Upper lobe of right lung (tissue), 1 donor: Measurements from ENCODE around the gene BTBD7. TPM values are rescaled to one million over a fixed set of nuclear protein-coding genes. Genes with fewer than 3 reads are reported as not detected.

Experiments used
- ATAC-seq: fragments of 200-7000 bp; cut with Tn5 transposase; one replicate; pipeline ENCODE4 v1.9.1; 2020; ENCODE audit warnings: mild to moderate bottlenecking, moderate library complexity
- DNase-seq: peaks from one replicate; pipeline ENCODE4 v3.0.0-alpha.2; 2020
- H3K27ac ChIP-seq: fragments of 200-600 bp; one replicate; pipeline ENCODE4 v1.8.0; 2022
- H3K27me3 ChIP-seq: fragments of 200-600 bp; one replicate; pipeline ENCODE4 v1.8.0; 2022; ENCODE audit warnings: mild to moderate bottlenecking
- H3K36me3 ChIP-seq: fragments of 200-600 bp; one replicate; pipeline ENCODE4 v1.8.0; 2022
- H3K4me1 ChIP-seq: fragments of 200-600 bp; one replicate; pipeline ENCODE4 v1.8.0; 2022
- H3K4me3 ChIP-seq: fragments of 200-600 bp; one replicate; pipeline ENCODE4 v1.8.0; 2022; ENCODE audit warnings: mild to moderate bottlenecking
- H3K9me3 ChIP-seq: fragments of 200-600 bp; one replicate; pipeline ENCODE4 v1.8.0; 2022
- intact Hi-C: fragments of 100-400 bp; cut with DNase I; formaldehyde crosslinking; loops from one replicate; pipeline ENCODE4 v1.11.0; 2022
- total RNA-seq: library from RNA; stranded (reverse); fragmentation: NEBNext Ultra II Directional; extraction: Animal tissue kit (Norgen Biotek cat#: 25700); gene quantifications from one replicate; pipeline ENCODE4 v1.2.1, GENCODE V29; 2021
- TF ChIP-seq, protein P1 (sequence below): fragments of 200-600 bp; IDR thresholded peaks from one replicate; pipeline ENCODE4 v1.8.0; 2022; ENCODE audit warnings: antibody characterized with exemption
- donor health status: DM: no; HTN: yes; CAD: no; lungs with severe emphysema.

The BTBD7 gene
- total RNA-seq, 1 donor from 2014 or later = 38.2 TPM

DNA sequence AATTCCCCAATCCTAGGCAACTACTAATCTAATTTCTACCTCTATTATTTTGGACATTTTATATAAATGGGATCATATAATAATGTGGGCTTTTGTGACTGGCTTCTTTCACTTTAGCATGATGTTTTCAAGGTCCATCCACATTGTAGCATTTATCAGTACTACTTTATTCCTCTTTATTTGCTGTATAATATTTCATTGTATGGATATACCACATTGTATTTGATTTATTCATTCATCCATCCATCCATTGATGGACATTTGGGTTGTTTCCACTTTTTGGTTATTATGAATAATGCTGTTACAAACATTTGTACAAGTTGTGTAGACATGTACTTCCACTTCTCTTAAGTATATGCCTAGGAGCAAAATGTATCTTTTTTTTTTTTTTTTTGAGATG is 17.3 kb downstream of the BTBD7 start:
- Histone ChIP-seq H3K4me3 (no peak overlapping the region), H3K27me3 (no peaks in the 10 kb centered on the region), H3K36me3 (no peaks in the 10 kb centered on the region), H3K4me1 (peaks cover 28% of the 10 kb centered on the region), H3K27ac (no peak overlapping the region), H3K9me3 (no peaks in the 10 kb centered on the region)
- DNase-seq (no peak), ATAC-seq (no peak)
- TF ChIP-seq, protein P1, sequence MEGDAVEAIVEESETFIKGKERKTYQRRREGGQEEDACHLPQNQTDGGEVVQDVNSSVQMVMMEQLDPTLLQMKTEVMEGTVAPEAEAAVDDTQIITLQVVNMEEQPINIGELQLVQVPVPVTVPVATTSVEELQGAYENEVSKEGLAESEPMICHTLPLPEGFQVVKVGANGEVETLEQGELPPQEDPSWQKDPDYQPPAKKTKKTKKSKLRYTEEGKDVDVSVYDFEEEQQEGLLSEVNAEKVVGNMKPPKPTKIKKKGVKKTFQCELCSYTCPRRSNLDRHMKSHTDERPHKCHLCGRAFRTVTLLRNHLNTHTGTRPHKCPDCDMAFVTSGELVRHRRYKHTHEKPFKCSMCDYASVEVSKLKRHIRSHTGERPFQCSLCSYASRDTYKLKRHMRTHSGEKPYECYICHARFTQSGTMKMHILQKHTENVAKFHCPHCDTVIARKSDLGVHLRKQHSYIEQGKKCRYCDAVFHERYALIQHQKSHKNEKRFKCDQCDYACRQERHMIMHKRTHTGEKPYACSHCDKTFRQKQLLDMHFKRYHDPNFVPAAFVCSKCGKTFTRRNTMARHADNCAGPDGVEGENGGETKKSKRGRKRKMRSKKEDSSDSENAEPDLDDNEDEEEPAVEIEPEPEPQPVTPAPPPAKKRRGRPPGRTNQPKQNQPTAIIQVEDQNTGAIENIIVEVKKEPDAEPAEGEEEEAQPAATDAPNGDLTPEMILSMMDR = no peak
- intact Hi-C loops = no loop called here

DNA sequence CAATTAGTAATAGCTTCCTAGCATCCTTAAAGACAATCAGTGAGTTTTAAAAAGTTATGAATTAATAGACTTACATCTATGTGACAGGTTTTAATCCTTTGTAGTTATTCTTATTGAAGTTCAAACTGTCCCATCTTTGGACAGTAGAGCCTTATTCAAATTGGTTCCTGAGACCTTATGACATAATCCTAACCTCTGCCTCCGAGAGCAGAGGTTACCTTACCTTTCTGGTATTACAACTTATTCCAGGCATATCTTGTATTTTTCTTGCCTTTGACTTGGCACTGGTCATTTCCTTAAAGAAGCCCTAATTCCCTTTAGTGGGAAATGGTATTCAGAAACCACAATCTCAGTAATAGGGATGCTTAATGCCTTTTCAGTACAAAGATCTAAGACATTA is 21.8 kb downstream of the BTBD7 start:
- DNase-seq = no peak
- Histone ChIP-seq H3K27ac (no peak overlapping the region), H3K9me3 (no peaks in the 10 kb centered on the region), H3K36me3 (no peaks in the 10 kb centered on the region), H3K27me3 (no peaks in the 10 kb centered on the region), H3K4me3 (no peak overlapping the region), H3K4me1 (peaks cover 6% of the 10 kb centered on the region)
- intact Hi-C loops = no loop called here
- TF ChIP-seq, protein P1 = no peak
- no peak for ATAC-seq

DNA sequence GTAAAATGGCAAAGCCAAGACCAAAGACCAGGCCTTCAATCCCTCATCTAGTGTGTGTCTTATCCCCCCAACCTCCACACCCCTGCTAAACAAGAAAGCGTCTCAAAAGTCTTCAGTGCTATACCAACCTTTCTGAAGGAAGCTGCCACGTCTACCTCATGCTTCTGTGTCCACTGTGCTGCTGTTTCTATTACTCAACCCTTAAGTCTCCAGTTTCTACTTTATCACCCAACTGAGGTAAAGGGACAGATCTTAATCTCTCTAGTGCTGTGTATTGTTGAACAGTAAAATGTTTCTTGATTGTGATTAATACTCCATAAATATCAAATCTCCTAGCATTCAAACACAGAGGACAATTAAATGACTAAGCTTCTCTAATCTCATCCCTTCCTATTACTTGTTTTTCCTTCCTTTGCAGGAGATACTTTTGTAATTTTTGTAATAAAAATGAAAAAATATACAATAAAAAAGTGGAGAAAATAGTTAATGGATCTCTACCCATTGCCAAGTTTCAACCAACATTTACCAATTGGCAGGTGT is 23.3 kb downstream of the BTBD7 start:
- intact Hi-C loops = no loop called here
- no peak for DNase-seq
- H3K36me3 ChIP-seq = no peaks in the 10 kb centered on the region

DNA sequence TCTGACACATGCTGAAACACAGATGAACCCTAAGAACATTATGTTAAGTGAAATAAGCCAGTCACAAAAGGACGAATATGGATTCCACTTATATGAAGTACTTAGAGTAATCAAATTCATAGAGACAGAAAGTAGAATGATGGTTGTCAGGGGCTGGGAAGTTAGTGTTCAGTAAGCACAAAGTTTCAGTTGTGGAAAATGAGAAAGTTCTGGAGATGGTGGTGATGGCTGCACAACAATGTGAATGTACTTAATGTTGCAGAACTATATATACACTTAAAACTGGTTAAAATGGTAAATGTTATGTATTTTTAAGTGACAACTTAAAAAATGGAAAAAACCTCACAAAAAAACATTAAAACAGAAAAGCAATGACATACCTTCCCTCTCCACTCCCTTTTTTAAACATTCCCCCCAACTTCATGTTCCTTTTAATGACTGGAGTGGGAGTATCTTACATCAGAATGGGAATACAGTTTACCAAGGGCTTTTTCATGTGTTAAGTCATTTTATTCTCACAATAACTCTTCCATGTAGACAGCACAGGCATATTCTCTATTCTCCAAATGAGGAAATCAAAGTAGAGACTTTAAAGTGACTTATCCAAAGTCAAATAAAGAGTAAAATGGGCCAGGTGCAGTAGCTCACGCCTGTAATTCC is 24.0 kb downstream of the BTBD7 start:
- no peak overlapping the region for H3K4me3 ChIP-seq
- TF ChIP-seq, protein P1 = no peak
- H3K9me3 ChIP-seq = no peaks in the 10 kb centered on the region
- no peak for ATAC-seq
- no peaks in the 10 kb centered on the region for H3K36me3 ChIP-seq
- peaks cover 6% of the 10 kb centered on the region for H3K4me1 ChIP-seq
- no peak overlapping the region for H3K27ac ChIP-seq
- intact Hi-C loops = no loop called here
- H3K27me3 ChIP-seq = no peaks in the 10 kb centered on the region
- DNase-seq = no peak

More for the DNA sequence above, 23.3 kb downstream of the BTBD7 start:
- H3K27me3 ChIP-seq = no peaks in the 10 kb centered on the region
- no peaks in the 10 kb centered on the region for H3K9me3 ChIP-seq
- H3K4me1 ChIP-seq = peaks cover 6% of the 10 kb centered on the region
- no peak overlapping the region for H3K4me3 ChIP-seq
- H3K27ac ChIP-seq = no peak overlapping the region
- TF ChIP-seq, protein P1 = no peak
- ATAC-seq = no peak

DNA sequence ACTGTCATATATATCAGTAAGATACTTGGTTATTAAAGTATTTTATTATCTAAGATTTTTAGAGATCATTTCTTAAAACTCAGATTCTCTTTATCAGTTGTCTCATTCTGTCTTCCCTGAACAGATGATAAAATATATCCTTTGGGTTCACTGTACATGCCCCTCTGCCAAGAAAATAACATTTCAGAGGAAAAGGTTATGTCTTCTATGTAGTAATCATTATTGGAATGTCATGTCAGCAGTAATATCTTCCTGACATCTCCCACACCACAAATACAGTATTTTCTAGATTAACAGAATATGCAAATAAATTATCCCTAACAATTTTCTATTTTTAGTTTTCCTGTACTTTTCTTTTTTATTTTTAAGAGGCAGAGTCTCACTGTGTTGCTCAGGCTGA is 26.0 kb downstream of the BTBD7 start:
- no peak overlapping the region for H3K27ac ChIP-seq
- H3K27me3 ChIP-seq = no peaks in the 10 kb centered on the region
- no peaks in the 10 kb centered on the region for H3K9me3 ChIP-seq
- H3K4me1 ChIP-seq = peaks cover 3% of the 10 kb centered on the region
- H3K36me3 ChIP-seq = no peaks in the 10 kb centered on the region
- ATAC-seq (no peak), DNase-seq (no peak)
- no peak overlapping the region for H3K4me3 ChIP-seq
- intact Hi-C loops = no loop called here
- TF ChIP-seq, protein P1 = no peak
